GM21360 (cell line): Measurements from ENCODE around the gene CFAP221.

ENCODE experiments used
- ATAC-seq: cut with Tn5 transposase; IDR thresholded peaks from one replicate; pipeline ENCODE4 v1.9.1; 2021; ENCODE audit warnings: mild to moderate bottlenecking, moderate library complexity; ENCODE audit not compliant: unreplicated experiment

CFAP221 gene

GRCh38 chr2:119678021-119678656, 133.9 kb downstream of the CFAP221 start:
- ATAC-seq, result no peak

- ATAC-seq, result no peak
Observed at GRCh38 chr2:119679526-119679837, 135.2 kb downstream of the CFAP221 start.

- ATAC-seq, result no peak
Observed at GRCh38 chr2:119679846-119680245, 135.6 kb downstream of the CFAP221 start.

- ATAC-seq, result no peak
Observed at GRCh38 chr2:119680457-119681202, 136.4 kb downstream of the CFAP221 start.

GRCh38 chr2:119681203-119681867, 137.1 kb downstream of the CFAP221 start:
- no peak for ATAC-seq

- ATAC-seq, result no peak
Observed at GRCh38 chr2:119681868-119682220, 137.6 kb downstream of the CFAP221 start.

GRCh38 chr2:119682578-119682977, 138.3 kb downstream of the CFAP221 start:
- ATAC-seq, result no peak

GRCh38 chr2:119683074-119683712, 138.9 kb downstream of the CFAP221 start:
- no peak for ATAC-seq

- no peak for ATAC-seq
Observed at GRCh38 chr2:119683713-119684443, 139.6 kb downstream of the CFAP221 start.

GRCh38 chr2:119684518-119684917, 140.3 kb downstream of the CFAP221 start:
- no peak for ATAC-seq

GRCh38 chr2:119688616-119689015, 144.4 kb downstream of the CFAP221 start:
- no peak for ATAC-seq

GRCh38 chr2:119689218-119689617, 145.0 kb downstream of the CFAP221 start:
- no peak for ATAC-seq

- ATAC-seq, result no peak
Observed at GRCh38 chr2:119691189-119691588, 146.9 kb downstream of the CFAP221 start.

- no peak for ATAC-seq
Observed at GRCh38 chr2:119691651-119692245, 147.5 kb downstream of the CFAP221 start.

GRCh38 chr2:119692310-119692709, 148.1 kb downstream of the CFAP221 start:
- no peak for ATAC-seq

GRCh38 chr2:119692954-119693353, 148.7 kb downstream of the CFAP221 start:
- ATAC-seq, result no peak

GRCh38 chr2:119693567-119693966, 149.3 kb downstream of the CFAP221 start:
- no peak for ATAC-seq

- ATAC-seq, result no peak
Observed at GRCh38 chr2:119693967-119694366, 149.7 kb downstream of the CFAP221 start.

GRCh38 chr2:119694470-119694844, 150.2 kb downstream of the CFAP221 start:
- ATAC-seq, result no peak

GRCh38 chr2:119694845-119695521, 150.7 kb downstream of the CFAP221 start:
- ATAC-seq, result no peak
